AG04449 (cell line): ENCODE data around the gene CHST8.

Source experiments
- CTCF ChIA-PET: fragments of 350-600 bp; formaldehyde crosslinking; extraction: SDS; loops from one replicate; lab custom pipeline; 2021; ENCODE audit warnings: antibody characterized with exemption; lab: Yijun Ruan, JAX
- POLR2A ChIA-PET: fragments of 400-600, 350-600 bp; formaldehyde crosslinking; extraction: SDS; loops from one replicate; lab custom pipeline; 2020; ENCODE audit warnings: antibody characterized with exemption, inconsistent platforms; lab: Yijun Ruan, JAX
- DNase-seq: peaks from one replicate; pipeline ENCODE4 v3.0.0-alpha.2; 2010; ENCODE audit warnings: low read depth, low spot score
- H3K4me3 ChIP-seq: 2 replicates; pipeline ENCODE4 v1.5.1; 2011; ENCODE audit warnings: low read depth, mild to moderate bottlenecking, control low read depth, low read length
- CTCF ChIP-seq: IDR thresholded peaks from one replicate; pipeline ENCODE4 v1.5.1; 2011; ENCODE audit warnings: mild to moderate bottlenecking, moderate library complexity, low read length, control low read depth, inconsistent platforms; ENCODE audit not compliant: insufficient read depth; ENCODE audit errors: missing control alignments

CHST8 gene

GRCh38 chr19:33647146-33647545 lies 25.4 kb downstream of the CHST8 start:
- ChIA-PET POLR2A (no interaction called here), CTCF (no interaction called here)
- DNase-seq: no peak
- no peak overlapping the region for H3K4me3 ChIP-seq
- no peak for TF ChIP-seq CTCF

- CTCF ChIA-PET: no interaction called here
- POLR2A ChIA-PET: no interaction called here
- no peak overlapping the region for H3K4me3 ChIP-seq
- no peak for DNase-seq
- TF ChIP-seq CTCF: no peak
These were observed 28.0 kb downstream of the CHST8 start for GRCh38 chr19:33649627-33650305.

- DNase-seq: no peak
- POLR2A ChIA-PET: no interaction called here
- TF ChIP-seq CTCF: no peak
- no peak overlapping the region for H3K4me3 ChIP-seq
- CTCF ChIA-PET: interaction anchor here (1.1 kb wide), 1 partner anchor 222 kb away, joined by 3 read pairs; no protein-coding TSS in a partner anchor
These were observed 31.9 kb downstream of the CHST8 start for GRCh38 chr19:33653684-33654083.

- ChIA-PET CTCF (no interaction called here), POLR2A (no interaction called here)
- no peak for TF ChIP-seq CTCF
- no peak overlapping the region for H3K4me3 ChIP-seq
- no peak for DNase-seq
These were observed 33.2 kb downstream of the CHST8 start for GRCh38 chr19:33654840-33655508.

GRCh38 chr19:33659835-33660234 lies 38.1 kb downstream of the CHST8 start:
- H3K4me3 ChIP-seq: no peak overlapping the region
- ChIA-PET CTCF (no interaction called here), POLR2A (no interaction called here)
- no peak for DNase-seq
- no peak for TF ChIP-seq CTCF

DNA sequence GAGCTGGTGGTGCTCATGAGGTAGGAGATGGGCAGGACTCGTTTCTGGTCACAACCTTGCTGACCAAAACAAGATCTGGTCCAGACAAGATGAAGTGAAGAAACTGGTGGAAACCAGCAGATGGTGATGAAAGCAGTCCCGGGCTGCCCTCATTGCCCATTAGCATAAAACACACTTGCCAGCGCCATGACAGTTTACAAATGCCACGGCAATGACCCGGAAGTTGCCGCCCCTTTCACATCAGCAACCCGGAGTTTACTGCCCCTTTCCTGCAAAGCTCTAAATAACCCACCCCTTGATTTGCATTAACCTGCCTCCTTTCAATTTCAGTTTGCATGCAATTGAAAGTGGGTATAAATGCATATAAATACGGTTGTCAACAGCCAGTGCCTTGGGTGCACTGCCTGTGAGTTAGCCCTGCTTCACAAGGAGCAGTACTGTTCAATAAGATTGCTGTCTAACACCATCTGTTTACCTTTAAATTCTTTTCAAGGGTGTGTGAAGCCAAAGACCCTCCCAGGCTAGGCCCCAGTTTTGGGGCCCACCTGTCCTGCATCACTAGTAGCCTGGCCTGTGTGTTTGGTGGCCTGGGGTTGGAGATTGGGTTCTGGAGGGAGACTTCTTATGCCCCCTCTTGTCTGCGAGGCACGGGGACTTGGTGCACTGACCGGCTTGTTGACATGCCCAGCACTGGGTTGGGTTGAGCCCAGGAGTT lies 38.8 kb downstream of the CHST8 start:
- DNase-seq: no peak
- POLR2A ChIA-PET: no interaction called here
- H3K4me3 ChIP-seq: no peak overlapping the region
- no peak for TF ChIP-seq CTCF
- CTCF ChIA-PET: no interaction called here
